GM12865 (cell line): Measurements from ENCODE around the gene MRO.

ENCODE experiments used
- DNase-seq: peaks from one replicate; pipeline ENCODE4 v3.0.0; 2010; ENCODE audit warnings: low read depth
- H3K4me3 ChIP-seq: 2 replicates; pipeline ENCODE4 v1.5.1; 2011; ENCODE audit warnings: mild to moderate bottlenecking, low read depth, low read length, control low read depth
- TF ChIP-seq, protein P1 (sequence below): IDR thresholded peaks from 2 replicates; pipeline ENCODE4 v1.5.1; 2011; ENCODE audit warnings: low read length, control low read depth, low read depth, inconsistent platforms; ENCODE audit not compliant: insufficient read depth; ENCODE audit errors: missing control alignments

MRO gene

DNA sequence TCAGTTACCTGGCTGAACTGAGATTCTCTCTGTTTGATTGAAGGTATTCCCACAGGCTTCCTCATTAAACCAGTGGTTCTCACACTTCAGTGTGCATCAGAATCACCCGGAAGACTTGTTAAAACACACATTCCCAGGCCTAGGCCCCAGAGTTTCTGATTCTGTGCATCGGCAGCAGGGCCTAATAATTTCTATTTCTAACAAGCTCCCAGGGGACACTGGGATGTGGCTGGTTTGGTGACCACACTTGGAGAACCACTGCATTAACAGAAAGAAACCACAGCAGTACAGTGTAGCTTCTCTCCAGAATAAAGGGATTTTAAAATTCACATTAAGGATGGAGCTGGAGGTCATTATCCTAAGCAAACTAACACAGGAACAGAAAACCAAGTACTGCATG lies 6.5 kb downstream of the MRO start:
- DNase-seq: no peak
- H3K4me3 ChIP-seq: no peak overlapping the region

DNA sequence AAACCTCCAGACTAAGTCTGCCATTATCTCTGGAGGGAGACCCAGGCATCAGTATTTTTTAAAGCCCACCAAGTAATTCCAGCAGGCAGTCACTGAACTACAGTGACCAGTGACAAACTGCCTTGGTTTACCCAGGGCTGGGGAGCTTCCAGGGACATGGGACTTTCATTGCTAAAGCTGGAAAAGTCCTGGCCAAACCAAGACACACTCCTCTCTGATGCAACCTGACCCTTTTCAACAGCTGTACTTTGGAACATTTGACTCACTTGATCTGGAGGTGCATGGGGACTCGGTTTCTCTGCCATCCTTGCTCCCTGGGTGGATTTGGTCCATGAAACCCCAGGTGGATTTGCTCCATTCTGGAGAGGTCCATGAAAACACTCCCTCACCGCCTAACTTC lies 7.0 kb downstream of the MRO start:
- TF ChIP-seq, protein P1, sequence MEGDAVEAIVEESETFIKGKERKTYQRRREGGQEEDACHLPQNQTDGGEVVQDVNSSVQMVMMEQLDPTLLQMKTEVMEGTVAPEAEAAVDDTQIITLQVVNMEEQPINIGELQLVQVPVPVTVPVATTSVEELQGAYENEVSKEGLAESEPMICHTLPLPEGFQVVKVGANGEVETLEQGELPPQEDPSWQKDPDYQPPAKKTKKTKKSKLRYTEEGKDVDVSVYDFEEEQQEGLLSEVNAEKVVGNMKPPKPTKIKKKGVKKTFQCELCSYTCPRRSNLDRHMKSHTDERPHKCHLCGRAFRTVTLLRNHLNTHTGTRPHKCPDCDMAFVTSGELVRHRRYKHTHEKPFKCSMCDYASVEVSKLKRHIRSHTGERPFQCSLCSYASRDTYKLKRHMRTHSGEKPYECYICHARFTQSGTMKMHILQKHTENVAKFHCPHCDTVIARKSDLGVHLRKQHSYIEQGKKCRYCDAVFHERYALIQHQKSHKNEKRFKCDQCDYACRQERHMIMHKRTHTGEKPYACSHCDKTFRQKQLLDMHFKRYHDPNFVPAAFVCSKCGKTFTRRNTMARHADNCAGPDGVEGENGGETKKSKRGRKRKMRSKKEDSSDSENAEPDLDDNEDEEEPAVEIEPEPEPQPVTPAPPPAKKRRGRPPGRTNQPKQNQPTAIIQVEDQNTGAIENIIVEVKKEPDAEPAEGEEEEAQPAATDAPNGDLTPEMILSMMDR: no peak
- no peak overlapping the region for H3K4me3 ChIP-seq
- no peak for DNase-seq

More for the DNA sequence above, 6.5 kb downstream of the MRO start:
- TF ChIP-seq, protein P1: no peak

DNA sequence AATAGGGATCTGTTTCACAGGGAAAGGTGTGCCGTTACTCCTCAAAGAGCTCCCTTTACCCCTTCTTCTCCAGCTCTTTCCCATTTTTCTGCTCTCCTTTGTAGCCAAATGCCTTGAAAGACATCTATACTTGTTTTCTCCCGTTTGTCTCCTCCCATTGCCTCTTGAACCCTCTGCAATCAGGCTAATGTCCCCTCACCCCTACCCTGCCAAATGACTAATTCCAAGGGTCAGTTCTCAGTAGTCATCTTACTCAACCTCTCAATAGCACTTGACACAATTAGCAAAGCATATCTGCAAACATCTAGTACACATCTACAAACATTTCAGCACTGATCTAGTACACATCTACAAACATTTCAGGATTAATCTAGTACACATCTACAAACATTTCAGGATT lies 12.6 kb downstream of the MRO start:
- TF ChIP-seq, protein P1: no peak
- DNase-seq: no peak
- H3K4me3 ChIP-seq: no peak overlapping the region

DNA sequence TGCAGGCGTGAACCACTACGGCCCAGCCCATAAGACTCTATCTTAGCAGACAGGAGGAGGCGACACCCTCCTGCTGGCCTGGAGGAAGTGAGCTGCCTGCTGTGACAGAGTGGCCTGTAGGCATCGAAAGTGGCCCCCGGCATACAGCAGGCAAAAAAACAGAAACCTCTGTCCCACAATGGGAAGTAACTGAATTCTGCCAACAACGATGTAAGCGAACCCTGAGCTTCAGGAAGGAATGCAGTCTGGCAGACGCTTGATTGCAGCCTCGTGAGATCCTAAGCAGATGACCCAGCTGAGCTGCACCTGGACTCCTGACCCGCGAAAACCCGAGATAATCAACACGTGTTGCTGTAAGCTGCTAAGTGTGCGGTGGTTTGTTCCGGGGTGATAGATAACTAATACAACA lies 13.6 kb downstream of the MRO start:
- no peak overlapping the region for H3K4me3 ChIP-seq
- peak; percentile 51 for DNase-seq
- TF ChIP-seq, protein P1: no peak

DNA sequence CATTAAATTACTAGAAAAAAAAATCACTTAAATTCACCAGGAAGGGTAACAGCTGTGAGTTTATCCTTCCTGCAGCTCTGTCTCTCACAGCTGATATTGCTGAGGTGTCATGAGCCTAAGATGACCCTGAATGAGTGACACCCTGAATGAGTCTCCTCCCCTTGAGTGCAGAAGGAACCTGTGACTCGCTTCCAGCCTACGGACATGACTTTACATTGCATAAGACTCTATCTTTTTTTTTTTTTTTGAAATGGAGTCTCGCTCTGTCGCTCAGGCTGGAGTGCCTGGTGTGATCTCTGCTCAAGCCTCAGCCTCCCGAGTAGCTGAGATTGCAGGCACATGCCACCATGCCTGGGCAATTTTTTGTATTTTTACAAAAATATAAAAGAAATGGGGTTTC lies 14.1 kb downstream of the MRO start:
- TF ChIP-seq, protein P1: no peak
- DNase-seq: no peak
- no peak overlapping the region for H3K4me3 ChIP-seq

DNA sequence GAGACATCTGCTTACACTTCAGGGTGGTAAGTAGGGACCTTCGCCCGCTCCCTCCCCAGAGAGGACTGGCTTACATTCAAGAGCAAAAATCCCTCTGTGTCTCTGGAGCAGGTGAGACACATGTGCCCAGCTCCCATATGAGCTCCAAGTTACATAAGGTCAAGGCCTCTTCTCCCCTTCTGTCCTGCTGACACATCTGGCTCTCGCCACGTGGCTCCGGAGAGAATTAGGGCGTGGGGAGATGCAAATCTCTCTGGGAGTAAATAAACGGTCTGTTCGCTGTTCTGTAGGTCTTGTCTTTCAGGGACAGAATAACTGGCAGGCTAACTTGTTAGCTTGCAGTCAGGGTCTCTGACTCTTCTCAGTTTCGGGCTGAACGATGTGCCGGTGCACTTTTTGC lies 16.2 kb downstream of the MRO start:
- no peak overlapping the region for H3K4me3 ChIP-seq
- TF ChIP-seq, protein P1: no peak
- no peak for DNase-seq

DNA sequence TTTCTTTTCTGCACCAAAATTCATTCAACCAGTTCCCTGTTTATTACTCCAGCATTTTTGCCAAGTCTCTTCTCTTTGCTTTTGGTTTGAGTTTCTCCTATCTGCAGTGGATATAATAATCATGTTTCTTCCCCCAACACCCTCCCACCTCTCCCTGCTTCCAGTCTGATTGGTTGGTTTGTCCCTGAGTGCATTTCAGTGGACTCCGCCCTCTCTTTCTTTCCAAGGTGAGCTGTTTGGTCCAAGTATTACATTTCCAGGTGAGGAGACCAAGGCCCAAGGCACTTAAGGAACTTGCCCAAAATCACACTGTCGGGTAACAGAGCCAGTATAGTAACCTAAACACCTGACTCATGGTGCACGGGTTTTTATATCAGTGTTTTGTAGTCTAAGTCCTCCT lies 17.7 kb downstream of the MRO start:
- H3K4me3 ChIP-seq: no peak overlapping the region
- DNase-seq: no peak

More for the DNA sequence above, 17.7 kb downstream of the MRO start:
- TF ChIP-seq, protein P1: no peak
